ENCODE results near the gene FRMD1.

The FRMD1 gene

GRCh38 chr6:168035661-168036545, 43.1 kb downstream of the FRMD1 start:
- no peak overlapping the region for H3K9ac ChIP-seq (ENCODE audit: low read length)

GRCh38 chr6:168035098-168035660, 43.8 kb downstream of the FRMD1 start:
- Histone ChIP-seq H3K27ac (ENCODE audit: low read depth, low read length) (peak overlapping the region; percentile 23), H3K36me3 (ENCODE audit: control insufficient read depth, insufficient read depth, low read length) (no peaks in the 10 kb centered on the region)

More at GRCh38 chr6:168035661-168036545, 43.1 kb downstream of the FRMD1 start:
- Histone ChIP-seq H3K27me3 (ENCODE audit: control insufficient read depth, insufficient read depth, low read length) (no peaks in the 10 kb centered on the region), H3K36me3 (ENCODE audit: control insufficient read depth, insufficient read depth, low read length) (no peaks in the 10 kb centered on the region), H3K27ac (ENCODE audit: low read depth, low read length) (peak overlapping the region; percentile 23), H3K4me3 (ENCODE audit: low read length) (peak overlapping the region; percentile 56), H3K4me1 (ENCODE audit: control insufficient read depth, insufficient read depth, low read length) (no peaks in the 10 kb centered on the region)

DNA sequence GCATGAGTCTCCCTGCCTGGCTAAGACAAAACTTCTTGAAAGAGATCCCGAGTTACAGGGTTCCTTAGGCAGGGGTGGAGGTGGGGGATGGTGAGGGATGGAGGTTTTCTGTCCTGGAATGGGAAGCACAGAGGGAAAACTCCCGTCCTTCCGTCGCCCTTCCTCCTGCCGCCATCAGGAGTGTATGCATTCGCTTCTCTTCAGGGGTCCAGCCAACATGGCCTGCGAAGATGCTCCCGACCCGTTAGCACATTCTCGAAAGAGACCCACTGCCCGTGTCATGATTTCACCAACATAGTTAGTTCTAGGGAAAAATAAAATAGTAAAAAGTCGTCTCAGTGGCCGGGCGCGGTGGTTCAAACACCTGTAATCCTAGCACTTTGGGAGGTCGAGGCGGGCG, 44.5 kb downstream of the FRMD1 start:
- Histone ChIP-seq H3K36me3 (ENCODE audit: control insufficient read depth, insufficient read depth, low read length) (no peaks in the 10 kb centered on the region), H3K9ac (ENCODE audit: low read length) (no peak overlapping the region), H3K4me3 (ENCODE audit: low read length) (no peak overlapping the region), H3K27ac (ENCODE audit: low read depth, low read length) (no peak overlapping the region), H3K27me3 (ENCODE audit: control insufficient read depth, insufficient read depth, low read length) (no peaks in the 10 kb centered on the region), H3K4me1 (ENCODE audit: control insufficient read depth, insufficient read depth, low read length) (no peaks in the 10 kb centered on the region)

More at GRCh38 chr6:168035098-168035660, 43.8 kb downstream of the FRMD1 start:
- H3K9ac ChIP-seq (ENCODE audit: low read length): no peak overlapping the region
- H3K4me3 ChIP-seq (ENCODE audit: low read length): peak overlapping the region; percentile 56
- H3K4me1 ChIP-seq (ENCODE audit: control insufficient read depth, insufficient read depth, low read length): no peaks in the 10 kb centered on the region
- H3K27me3 ChIP-seq (ENCODE audit: control insufficient read depth, insufficient read depth, low read length): no peaks in the 10 kb centered on the region

- Histone ChIP-seq H3K27me3 (ENCODE audit: control insufficient read depth, insufficient read depth, low read length) (no peaks in the 10 kb centered on the region), H3K36me3 (ENCODE audit: control insufficient read depth, insufficient read depth, low read length) (no peaks in the 10 kb centered on the region), H3K9ac (ENCODE audit: low read length) (no peak overlapping the region), H3K27ac (ENCODE audit: low read depth, low read length) (no peak overlapping the region), H3K4me1 (ENCODE audit: control insufficient read depth, insufficient read depth, low read length) (no peaks in the 10 kb centered on the region), H3K4me3 (ENCODE audit: low read length) (no peak overlapping the region)
Measured at GRCh38 chr6:168033791-168034190, 45.2 kb downstream of the FRMD1 start.

- H3K27me3 ChIP-seq (ENCODE audit: control insufficient read depth, insufficient read depth, low read length): no peaks in the 10 kb centered on the region
- H3K4me3 ChIP-seq (ENCODE audit: low read length): no peak overlapping the region
- H3K36me3 ChIP-seq (ENCODE audit: control insufficient read depth, insufficient read depth, low read length): no peaks in the 10 kb centered on the region
- no peak overlapping the region for H3K27ac ChIP-seq (ENCODE audit: low read depth, low read length)
- H3K9ac ChIP-seq (ENCODE audit: low read length): no peak overlapping the region
- H3K4me1 ChIP-seq (ENCODE audit: control insufficient read depth, insufficient read depth, low read length): no peaks in the 10 kb centered on the region
Measured at GRCh38 chr6:168032005-168032760, 46.8 kb downstream of the FRMD1 start.

- no peaks in the 10 kb centered on the region for H3K4me1 ChIP-seq (ENCODE audit: control insufficient read depth, insufficient read depth, low read length)
- H3K36me3 ChIP-seq (ENCODE audit: control insufficient read depth, insufficient read depth, low read length): no peaks in the 10 kb centered on the region
- no peak overlapping the region for H3K27ac ChIP-seq (ENCODE audit: low read depth, low read length)
- H3K9ac ChIP-seq (ENCODE audit: low read length): no peak overlapping the region
- no peak overlapping the region for H3K4me3 ChIP-seq (ENCODE audit: low read length)
- no peaks in the 10 kb centered on the region for H3K27me3 ChIP-seq (ENCODE audit: control insufficient read depth, insufficient read depth, low read length)
Measured at GRCh38 chr6:168031411-168031971, 47.5 kb downstream of the FRMD1 start.

DNA sequence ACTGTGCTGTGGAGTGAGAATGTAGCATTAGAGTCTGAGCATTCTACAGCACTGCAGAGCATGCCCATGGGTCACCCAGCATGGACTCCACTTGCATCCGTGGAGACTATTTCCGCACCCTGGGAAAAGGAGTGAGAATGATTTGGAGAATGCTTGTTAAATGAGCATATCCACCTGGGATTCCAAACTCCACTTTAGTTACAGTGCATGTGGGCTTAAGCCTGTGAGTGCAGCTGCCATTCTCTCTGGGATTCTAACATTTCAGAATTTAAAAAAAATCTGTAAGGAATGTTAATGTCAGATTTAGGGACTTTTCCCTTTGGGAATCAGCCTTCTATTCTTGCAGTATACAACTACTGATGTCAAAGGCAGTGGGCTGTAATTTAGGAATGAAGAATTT, 48.1 kb downstream of the FRMD1 start:
- Histone ChIP-seq H3K27ac (ENCODE audit: low read depth, low read length) (no peak overlapping the region), H3K9ac (ENCODE audit: low read length) (no peak overlapping the region)

DNA sequence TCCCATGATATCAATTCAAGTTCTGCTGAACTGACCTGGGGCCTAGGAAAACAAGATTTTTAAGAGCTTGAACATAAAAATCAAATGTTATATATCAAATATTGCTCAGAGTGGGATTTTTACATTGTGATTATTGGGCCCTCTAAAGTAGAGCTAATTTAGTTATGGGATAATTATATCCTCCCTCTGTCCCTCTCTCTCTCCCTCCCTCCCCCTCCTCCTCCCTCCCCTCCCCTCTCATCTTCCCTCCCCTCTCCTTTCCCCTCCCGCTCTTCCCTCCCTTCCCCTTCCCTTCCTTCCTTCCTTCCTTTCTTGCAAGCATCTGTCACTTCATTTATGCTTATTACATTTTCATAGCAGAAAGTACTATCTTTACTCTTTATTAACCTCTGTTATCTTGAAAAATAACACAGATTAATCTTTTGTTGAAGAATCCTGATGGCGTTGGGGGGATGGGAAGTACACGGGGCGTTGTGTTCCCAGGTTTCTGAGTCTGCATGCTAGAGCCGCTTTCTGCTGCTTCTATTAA, 48.7 kb downstream of the FRMD1 start:
- Histone ChIP-seq H3K9ac (ENCODE audit: low read length) (no peak overlapping the region), H3K27ac (ENCODE audit: low read depth, low read length) (no peak overlapping the region), H3K36me3 (ENCODE audit: control insufficient read depth, insufficient read depth, low read length) (no peaks in the 10 kb centered on the region), H3K4me3 (ENCODE audit: low read length) (no peak overlapping the region), H3K27me3 (ENCODE audit: control insufficient read depth, insufficient read depth, low read length) (no peaks in the 10 kb centered on the region), H3K4me1 (ENCODE audit: control insufficient read depth, insufficient read depth, low read length) (no peaks in the 10 kb centered on the region)

More for the DNA sequence above, 48.1 kb downstream of the FRMD1 start:
- Histone ChIP-seq H3K27me3 (ENCODE audit: control insufficient read depth, insufficient read depth, low read length) (no peaks in the 10 kb centered on the region), H3K4me3 (ENCODE audit: low read length) (no peak overlapping the region), H3K4me1 (ENCODE audit: control insufficient read depth, insufficient read depth, low read length) (no peaks in the 10 kb centered on the region), H3K36me3 (ENCODE audit: control insufficient read depth, insufficient read depth, low read length) (no peaks in the 10 kb centered on the region)

DNA sequence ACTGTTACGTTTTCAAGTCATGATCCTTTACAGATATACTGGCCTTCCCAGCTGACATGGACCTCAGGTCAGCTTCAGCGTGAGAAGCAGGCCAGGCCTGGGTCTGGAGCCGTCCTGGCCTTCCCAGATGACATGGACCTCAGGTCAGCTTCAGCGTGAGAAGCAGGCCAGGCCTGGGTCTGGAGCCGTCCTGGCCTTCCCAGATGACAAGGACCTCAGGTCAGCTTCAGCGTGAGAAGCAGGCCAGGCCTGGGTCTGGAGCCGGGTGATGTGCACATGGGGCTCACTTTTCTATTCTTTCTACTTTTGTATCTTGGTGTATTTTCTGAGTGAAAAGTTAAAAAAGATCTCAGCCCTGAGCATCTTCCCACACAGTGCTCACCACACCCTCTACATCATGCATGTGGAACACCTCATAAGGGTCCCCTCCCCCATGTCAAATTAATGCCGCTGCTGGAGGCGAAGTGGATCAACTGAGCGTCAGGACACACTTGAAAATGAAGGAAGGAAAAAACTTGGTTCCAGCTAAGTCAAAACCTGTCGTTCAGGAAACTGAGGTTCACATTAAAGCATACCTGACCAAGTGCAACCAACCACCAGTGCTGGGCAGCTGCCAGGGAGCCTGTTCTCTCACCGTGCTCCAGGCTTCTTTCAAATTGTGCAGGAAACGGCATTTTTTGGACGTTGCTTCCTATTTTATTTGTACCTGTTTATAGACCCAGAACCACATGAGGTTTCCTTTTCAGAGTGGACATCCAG, 49.4 kb downstream of the FRMD1 start:
- Histone ChIP-seq H3K27me3 (ENCODE audit: control insufficient read depth, insufficient read depth, low read length) (no peaks in the 10 kb centered on the region), H3K4me1 (ENCODE audit: control insufficient read depth, insufficient read depth, low read length) (no peaks in the 10 kb centered on the region), H3K36me3 (ENCODE audit: control insufficient read depth, insufficient read depth, low read length) (no peaks in the 10 kb centered on the region), H3K4me3 (ENCODE audit: low read length) (no peak overlapping the region), H3K27ac (ENCODE audit: low read depth, low read length) (no peak overlapping the region), H3K9ac (ENCODE audit: low read length) (no peak overlapping the region)

- Histone ChIP-seq H3K4me1 (ENCODE audit: control insufficient read depth, insufficient read depth, low read length) (no peaks in the 10 kb centered on the region), H3K9ac (ENCODE audit: low read length) (no peak overlapping the region), H3K36me3 (ENCODE audit: control insufficient read depth, insufficient read depth, low read length) (no peaks in the 10 kb centered on the region), H3K27ac (ENCODE audit: low read depth, low read length) (no peak overlapping the region), H3K4me3 (ENCODE audit: low read length) (no peak overlapping the region), H3K27me3 (ENCODE audit: control insufficient read depth, insufficient read depth, low read length) (no peaks in the 10 kb centered on the region)
Measured at GRCh38 chr6:168028181-168028580, 50.8 kb downstream of the FRMD1 start.

- Histone ChIP-seq H3K27me3 (ENCODE audit: control insufficient read depth, insufficient read depth, low read length) (no peaks in the 10 kb centered on the region), H3K9ac (ENCODE audit: low read length) (no peak overlapping the region), H3K4me3 (ENCODE audit: low read length) (no peak overlapping the region), H3K36me3 (ENCODE audit: control insufficient read depth, insufficient read depth, low read length) (no peaks in the 10 kb centered on the region), H3K27ac (ENCODE audit: low read depth, low read length) (no peak overlapping the region), H3K4me1 (ENCODE audit: control insufficient read depth, insufficient read depth, low read length) (no peaks in the 10 kb centered on the region)
Measured at GRCh38 chr6:168027521-168027920, 51.5 kb downstream of the FRMD1 start.
